ENCODE results near the gene GPRC5C. TPM values are rescaled to one million over a fixed set of nuclear protein-coding genes. Genes with fewer than 3 reads are reported as not detected.
A peak's percentile ranks its signal among the peaks of the same experiment; 100 is the strongest.

Gene GPRC5C
- total RNA-seq, 2 donors from 2014 or later = 57.0 to 73.4 TPM

- no peaks in the 10 kb centered on the region for H3K36me3 Mint-ChIP-seq (ENCODE audit: low read depth)
- WGBS, 2 experiments (ENCODE audit: insufficient coverage in 1 of 2, insufficient read length in 1 of 2) = 87 to 95% methylated on average over 7 to 10 of the region's 10 CpGs
- no peak for DNase-seq
- H3K4me3 Mint-ChIP-seq = no peak overlapping the region
- Histone ChIP-seq H3K36me3 (ENCODE audit: control insufficient read depth, insufficient read depth, low read length) (no peaks in the 10 kb centered on the region), H3K9ac (ENCODE audit: extremely low read depth, low read length, poor library complexity, severe bottlenecking) (no peak overlapping the region), H3K27me3 (ENCODE audit: control insufficient read depth, insufficient read depth, low read length, poor library complexity, severe bottlenecking) (peaks cover 11% of the 10 kb centered on the region), H3K27ac (ENCODE audit: low read depth, low read length) (no peak overlapping the region), H3K4me1 (ENCODE audit: control insufficient read depth, insufficient read depth, low read length) (no peaks in the 10 kb centered on the region), H3K9me3 (ENCODE audit: control insufficient read depth, low read length) (no peaks in the 10 kb centered on the region), H3K4me3 (ENCODE audit: low read length) (no peak overlapping the region)
- peaks cover 4% of the 10 kb centered on the region for H3K4me1 Mint-ChIP-seq
- TF ChIP-seq CTCF (conservative IDR thresholded peaks at IDR 0.05) = no peak
- peaks cover 69% of the 10 kb centered on the region for H3K27me3 Mint-ChIP-seq (ENCODE audit: insufficient read depth)
- H3K27ac Mint-ChIP-seq = no peak overlapping the region
- H3K9me3 Mint-ChIP-seq = peaks cover 8% of the 10 kb centered on the region
These were observed 11.9 kb upstream of the GPRC5C start for GRCh38 chr17:74419928-74420411.

GRCh38 chr17:74424117-74424516 is 7.8 kb upstream of the GPRC5C start:
- TF ChIP-seq CTCF (conservative IDR thresholded peaks at IDR 0.05) = no peak
- Histone ChIP-seq H3K9me3 (ENCODE audit: control insufficient read depth, low read length) (no peaks in the 10 kb centered on the region), H3K27me3 (ENCODE audit: control insufficient read depth, insufficient read depth, low read length, poor library complexity, severe bottlenecking) (no peaks in the 10 kb centered on the region), H3K4me3 (ENCODE audit: low read length) (no peak overlapping the region), H3K9ac (ENCODE audit: extremely low read depth, low read length, poor library complexity, severe bottlenecking) (no peak overlapping the region), H3K27ac (ENCODE audit: low read depth, low read length) (peak overlapping the region; percentile 6), H3K36me3 (ENCODE audit: control insufficient read depth, insufficient read depth, low read length) (no peaks in the 10 kb centered on the region), H3K4me1 (ENCODE audit: control insufficient read depth, insufficient read depth, low read length) (peaks cover 2% of the 10 kb centered on the region)
- no peak overlapping the region for H3K27ac Mint-ChIP-seq
- no peaks in the 10 kb centered on the region for H3K36me3 Mint-ChIP-seq (ENCODE audit: low read depth)
- peaks cover 55% of the 10 kb centered on the region for H3K27me3 Mint-ChIP-seq (ENCODE audit: insufficient read depth)
- peaks cover 8% of the 10 kb centered on the region for H3K9me3 Mint-ChIP-seq
- no peak for DNase-seq
- WGBS, 2 experiments (ENCODE audit: insufficient coverage in 1 of 2, insufficient read length in 1 of 2) = 94% methylated on average over 3 to 7 of the region's 7 CpGs
- H3K4me3 Mint-ChIP-seq = no peak overlapping the region
- peaks cover 20% of the 10 kb centered on the region for H3K4me1 Mint-ChIP-seq

GRCh38 chr17:74424657-74425056 is 7.2 kb upstream of the GPRC5C start:
- TF ChIP-seq CTCF (conservative IDR thresholded peaks at IDR 0.05) = no peak
- no peak overlapping the region for H3K9ac ChIP-seq (ENCODE audit: extremely low read depth, low read length, poor library complexity, severe bottlenecking)
- H3K27ac ChIP-seq (ENCODE audit: low read depth, low read length) = peak overlapping the region; percentile 6
- H3K9me3 ChIP-seq (ENCODE audit: control insufficient read depth, low read length) = no peaks in the 10 kb centered on the region
- Mint-ChIP-seq H3K4me3 (no peak overlapping the region), H3K9me3 (peaks cover 8% of the 10 kb centered on the region), H3K27me3 (ENCODE audit: insufficient read depth) (peaks cover 58% of the 10 kb centered on the region), H3K36me3 (ENCODE audit: low read depth) (no peaks in the 10 kb centered on the region), H3K4me1 (peaks cover 23% of the 10 kb centered on the region), H3K27ac (no peak overlapping the region)
- H3K27me3 ChIP-seq (ENCODE audit: control insufficient read depth, insufficient read depth, low read length, poor library complexity, severe bottlenecking) = no peaks in the 10 kb centered on the region
- no peaks in the 10 kb centered on the region for H3K36me3 ChIP-seq (ENCODE audit: control insufficient read depth, insufficient read depth, low read length)
- 93 to 100% methylated on average over 1 to 14 of the region's 14 CpGs for WGBS, 2 experiments (ENCODE audit: insufficient coverage in 1 of 2, insufficient read length in 1 of 2)
- H3K4me3 ChIP-seq (ENCODE audit: low read length) = no peak overlapping the region
- H3K4me1 ChIP-seq (ENCODE audit: control insufficient read depth, insufficient read depth, low read length) = peaks cover 5% of the 10 kb centered on the region
- no peak for DNase-seq
